A549 treated with dexamethasone at 1 μM for 4 hours (cell line): ENCODE data around the gene BEX3. TPM values are rescaled to one million over a fixed set of nuclear protein-coding genes. Genes with fewer than 3 reads are reported as not detected.

ENCODE experiments used
- total RNA-seq: library from RNA; stranded (reverse); fragments of 200-300 nt; extraction: Qiagen RNA extraction; gene quantifications from 5 replicates; pipeline ENCODE4 v1.2.3, GENCODE V29; 2022

BEX3 gene
- 238 to 272 TPM (median 241 TPM) in 5 replicates for total RNA-seq

DNA sequence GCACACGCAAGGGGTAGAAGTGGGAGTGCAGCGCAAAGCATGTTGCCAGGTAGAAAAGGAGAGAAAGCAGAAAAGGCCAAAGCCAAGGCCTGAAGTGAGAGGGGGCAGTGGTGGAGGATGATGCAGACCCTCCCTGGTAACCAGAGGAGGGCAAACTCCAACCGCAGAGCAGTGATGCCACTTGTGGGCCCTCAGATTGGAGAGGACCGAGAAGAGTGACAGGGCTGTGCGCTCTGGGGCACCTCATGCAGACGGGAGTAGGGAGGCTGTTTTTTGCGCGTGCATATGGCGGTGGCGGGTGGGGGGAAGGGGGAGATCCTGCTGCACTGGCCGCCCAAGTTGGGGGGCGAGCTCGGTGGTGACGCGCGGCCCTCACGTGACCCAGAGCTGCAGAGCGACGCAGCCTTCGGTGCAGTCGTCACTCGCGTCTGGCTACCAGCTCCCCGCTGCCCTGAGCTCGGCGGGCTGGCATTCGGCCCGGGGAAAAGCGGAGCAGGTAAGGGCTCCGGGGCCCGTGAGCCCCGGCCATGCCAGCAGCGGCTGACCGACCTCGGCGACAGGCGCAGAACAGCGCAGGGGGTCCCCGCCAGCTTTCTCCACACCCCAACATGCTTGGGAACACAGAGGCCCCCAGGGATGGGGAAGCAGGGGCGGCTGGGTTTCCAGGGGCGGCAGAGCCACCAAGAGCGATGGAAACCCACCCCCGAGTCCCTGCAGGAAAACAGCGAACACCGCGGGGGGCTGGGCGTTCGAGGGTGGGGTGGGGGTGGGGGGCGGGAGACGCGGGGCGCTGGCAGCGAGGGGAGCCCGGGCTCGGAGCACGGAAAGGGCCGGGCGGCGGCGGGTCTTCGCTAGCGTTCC is at the start of gene BEX3:
Gene BEX3, plus strand, starts transcription at position 421 of the 861 bp plus-strand sequence. CDS start 984 bp downstream, outside the sequence.

DNA sequence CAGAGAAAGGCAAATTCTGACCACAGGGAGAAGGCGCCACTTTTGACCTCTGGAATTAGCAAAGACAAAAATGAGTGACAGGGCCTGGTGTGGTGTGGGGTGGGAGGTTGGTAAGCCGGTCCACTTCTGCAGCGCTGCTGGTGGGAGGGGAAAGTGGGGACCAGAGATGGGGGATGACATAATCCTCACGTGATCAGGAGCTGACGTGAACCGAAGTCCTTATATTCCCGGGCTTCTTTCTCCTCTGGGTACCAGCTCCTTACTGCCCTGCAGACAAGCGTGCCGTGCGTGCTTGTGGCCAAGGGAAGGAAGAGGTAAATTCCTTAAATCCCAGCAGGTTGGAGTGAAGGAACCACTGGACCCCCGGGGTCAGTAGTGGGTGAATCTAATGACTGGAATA is 46.3 kb upstream of the BEX3 start, which contains the start of gene TCEAL7:
Gene TCEAL7, plus strand, starts transcription at position 249 of the 400 bp plus-strand sequence. CDS start 1,165 bp downstream, outside the sequence.

DNA sequence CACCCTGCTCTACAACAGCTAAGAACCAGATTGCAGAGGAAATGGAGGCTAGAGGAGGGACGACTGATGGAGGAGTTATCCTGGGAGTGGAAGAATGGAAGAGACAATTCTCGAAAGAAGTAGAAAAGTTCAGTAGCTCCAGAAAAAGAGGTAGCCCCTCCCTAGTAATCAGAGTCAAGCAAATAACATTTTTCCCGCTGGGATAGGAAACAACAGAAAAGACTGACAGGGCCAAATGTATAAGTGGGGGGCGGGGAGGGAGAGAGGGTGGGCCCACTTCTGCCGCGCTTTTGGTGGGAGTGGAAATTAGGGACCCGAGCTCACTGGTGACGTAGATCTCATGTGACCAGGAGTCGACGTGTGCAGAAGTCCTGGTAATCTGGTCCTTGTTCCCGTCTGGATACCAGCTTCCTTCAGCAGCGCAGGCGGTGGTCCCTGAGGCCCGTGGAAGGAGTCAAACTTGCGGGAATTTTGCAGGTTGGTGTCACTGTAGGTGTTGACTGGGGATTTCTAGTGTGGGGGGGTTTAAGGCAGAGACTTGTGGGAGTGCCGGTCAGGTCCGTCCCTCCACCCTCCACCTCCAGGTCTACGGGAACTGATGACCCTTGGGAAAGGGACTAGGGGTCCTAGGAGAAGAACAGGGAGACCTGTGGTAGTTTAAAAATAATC is 20.1 kb upstream of the BEX3 start, which contains the start of gene TCEAL9:
Gene TCEAL9, plus strand, starts transcription at position 377 of the 669 bp plus-strand sequence. CDS start 1,179 bp downstream, outside the sequence.

Other genes starting within 250 kb of the BEX3 start
- gene BEX4, start 161.4 kb upstream of the BEX3 start, total RNA-seq, result 1.7 to 2.9 TPM (median 2.2 TPM) in 5 replicates
- gene TCEAL8, start 121.4 kb upstream of the BEX3 start, total RNA-seq, result 26.3 to 47.2 TPM (median 27.6 TPM) in 5 replicates
- not detected in 5 replicates for gene TCEAL5, start 99.8 kb upstream of the BEX3 start, total RNA-seq
- 7.1 to 11.6 TPM (median 9.4 TPM) in 5 replicates for gene BEX2, start 65.5 kb upstream of the BEX3 start, total RNA-seq
- gene TCEAL7, start 46.3 kb upstream of the BEX3 start, total RNA-seq, result not detected in 5 replicates
- 87.4 to 163 TPM (median 89.3 TPM) in 5 replicates for gene TCEAL9, start 20.0 kb upstream of the BEX3 start, total RNA-seq
- 0.05 to 0.13 TPM (median 0.09 TPM) in 4 of 5 replicates, not detected in the other for gene RAB40A, start 143.0 kb downstream of the BEX3 start, total RNA-seq
- gene TCEAL4, start 209.0 kb downstream of the BEX3 start, total RNA-seq, result 117 to 179 TPM (median 124 TPM) in 5 replicates
- gene TCEAL3, start 231.4 kb downstream of the BEX3 start, total RNA-seq, result 15.5 to 24.2 TPM (median 19.0 TPM) in 5 replicates